Upper lobe of right lung (tissue), 1 donor: ENCODE measurements around the gene ZNF627. TPM values are rescaled to one million over a fixed set of nuclear protein-coding genes. Genes with fewer than 3 reads are reported as not detected.
"Not testable (repeated sequence)": the region's sequence is repeated elsewhere in the genome, so short reads cannot be mapped to it uniquely, and the experiment has no call there.

Experiments used
- ATAC-seq: fragments of 200-7000 bp; cut with Tn5 transposase; one replicate; pipeline ENCODE4 v1.9.1; 2020; ENCODE audit warnings: mild to moderate bottlenecking, moderate library complexity
- DNase-seq: peaks from one replicate; pipeline ENCODE4 v3.0.0-alpha.2; 2020
- H3K27ac ChIP-seq: fragments of 200-600 bp; one replicate; pipeline ENCODE4 v1.8.0; 2022
- H3K27me3 ChIP-seq: fragments of 200-600 bp; one replicate; pipeline ENCODE4 v1.8.0; 2022; ENCODE audit warnings: mild to moderate bottlenecking
- H3K36me3 ChIP-seq: fragments of 200-600 bp; one replicate; pipeline ENCODE4 v1.8.0; 2022
- H3K4me1 ChIP-seq: fragments of 200-600 bp; one replicate; pipeline ENCODE4 v1.8.0; 2022
- H3K4me3 ChIP-seq: fragments of 200-600 bp; one replicate; pipeline ENCODE4 v1.8.0; 2022; ENCODE audit warnings: mild to moderate bottlenecking
- H3K9me3 ChIP-seq: fragments of 200-600 bp; one replicate; pipeline ENCODE4 v1.8.0; 2022
- intact Hi-C: fragments of 100-400 bp; cut with DNase I; formaldehyde crosslinking; loops from one replicate; pipeline ENCODE4 v1.11.0; 2022
- total RNA-seq: library from RNA; stranded (reverse); fragmentation: NEBNext Ultra II Directional; extraction: Animal tissue kit (Norgen Biotek cat#: 25700); gene quantifications from one replicate; pipeline ENCODE4 v1.2.1, GENCODE V29; 2021
- TF ChIP-seq, protein P1 (sequence below): fragments of 200-600 bp; IDR thresholded peaks from one replicate; pipeline ENCODE4 v1.8.0; 2022; ENCODE audit warnings: antibody characterized with exemption
- donor health status: DM: no; HTN: yes; CAD: no; lungs with severe emphysema.

The ZNF627 gene
- total RNA-seq, 1 donor from 2014 or later, result 11.6 TPM

DNA sequence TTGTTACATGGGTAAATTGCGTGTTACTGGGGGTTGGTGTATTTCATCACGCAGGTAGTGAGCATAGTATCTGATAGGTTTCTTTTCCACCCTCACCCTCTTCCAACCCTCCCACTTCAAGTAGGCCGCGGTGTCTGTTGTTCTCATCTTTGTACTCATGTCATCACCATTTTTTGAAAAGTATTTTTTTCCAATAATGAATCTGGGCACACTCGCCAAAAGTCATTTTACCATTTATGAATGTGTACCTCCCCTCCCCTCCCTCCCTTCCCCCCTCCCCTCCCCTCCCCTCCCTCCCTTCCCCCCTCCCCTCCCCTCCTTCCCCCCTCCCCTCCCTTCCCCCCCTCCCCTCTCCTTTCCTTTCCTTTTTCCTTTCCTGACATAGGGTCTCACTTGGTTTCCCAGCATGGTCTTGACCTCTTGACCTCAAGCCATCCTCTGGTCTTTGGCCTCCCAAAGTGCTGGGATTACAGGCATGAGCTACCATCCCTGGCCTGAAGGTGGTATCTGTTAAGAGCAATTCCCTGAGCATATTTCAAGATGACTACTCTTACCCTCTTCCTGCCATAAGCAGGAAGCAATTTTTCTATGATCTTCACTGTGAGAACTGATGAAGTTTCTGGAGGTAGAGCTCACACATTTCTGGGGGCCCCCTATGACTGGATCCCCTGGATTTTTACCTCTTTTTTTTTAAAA, 15.7 kb downstream of the ZNF627 start:
- TF ChIP-seq, protein P1, sequence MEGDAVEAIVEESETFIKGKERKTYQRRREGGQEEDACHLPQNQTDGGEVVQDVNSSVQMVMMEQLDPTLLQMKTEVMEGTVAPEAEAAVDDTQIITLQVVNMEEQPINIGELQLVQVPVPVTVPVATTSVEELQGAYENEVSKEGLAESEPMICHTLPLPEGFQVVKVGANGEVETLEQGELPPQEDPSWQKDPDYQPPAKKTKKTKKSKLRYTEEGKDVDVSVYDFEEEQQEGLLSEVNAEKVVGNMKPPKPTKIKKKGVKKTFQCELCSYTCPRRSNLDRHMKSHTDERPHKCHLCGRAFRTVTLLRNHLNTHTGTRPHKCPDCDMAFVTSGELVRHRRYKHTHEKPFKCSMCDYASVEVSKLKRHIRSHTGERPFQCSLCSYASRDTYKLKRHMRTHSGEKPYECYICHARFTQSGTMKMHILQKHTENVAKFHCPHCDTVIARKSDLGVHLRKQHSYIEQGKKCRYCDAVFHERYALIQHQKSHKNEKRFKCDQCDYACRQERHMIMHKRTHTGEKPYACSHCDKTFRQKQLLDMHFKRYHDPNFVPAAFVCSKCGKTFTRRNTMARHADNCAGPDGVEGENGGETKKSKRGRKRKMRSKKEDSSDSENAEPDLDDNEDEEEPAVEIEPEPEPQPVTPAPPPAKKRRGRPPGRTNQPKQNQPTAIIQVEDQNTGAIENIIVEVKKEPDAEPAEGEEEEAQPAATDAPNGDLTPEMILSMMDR, result no peak
- ATAC-seq (no peak), DNase-seq (no peak)
- no peaks in the 10 kb centered on the region for H3K27me3 ChIP-seq
- peaks cover 31% of the 10 kb centered on the region for H3K36me3 ChIP-seq
- no peak overlapping the region for H3K4me3 ChIP-seq
- H3K27ac ChIP-seq, result no peak overlapping the region
- H3K4me1 ChIP-seq, result no peaks in the 10 kb centered on the region
- intact Hi-C loops, result no loop called here
- peaks cover 14% of the 10 kb centered on the region for H3K9me3 ChIP-seq

DNA sequence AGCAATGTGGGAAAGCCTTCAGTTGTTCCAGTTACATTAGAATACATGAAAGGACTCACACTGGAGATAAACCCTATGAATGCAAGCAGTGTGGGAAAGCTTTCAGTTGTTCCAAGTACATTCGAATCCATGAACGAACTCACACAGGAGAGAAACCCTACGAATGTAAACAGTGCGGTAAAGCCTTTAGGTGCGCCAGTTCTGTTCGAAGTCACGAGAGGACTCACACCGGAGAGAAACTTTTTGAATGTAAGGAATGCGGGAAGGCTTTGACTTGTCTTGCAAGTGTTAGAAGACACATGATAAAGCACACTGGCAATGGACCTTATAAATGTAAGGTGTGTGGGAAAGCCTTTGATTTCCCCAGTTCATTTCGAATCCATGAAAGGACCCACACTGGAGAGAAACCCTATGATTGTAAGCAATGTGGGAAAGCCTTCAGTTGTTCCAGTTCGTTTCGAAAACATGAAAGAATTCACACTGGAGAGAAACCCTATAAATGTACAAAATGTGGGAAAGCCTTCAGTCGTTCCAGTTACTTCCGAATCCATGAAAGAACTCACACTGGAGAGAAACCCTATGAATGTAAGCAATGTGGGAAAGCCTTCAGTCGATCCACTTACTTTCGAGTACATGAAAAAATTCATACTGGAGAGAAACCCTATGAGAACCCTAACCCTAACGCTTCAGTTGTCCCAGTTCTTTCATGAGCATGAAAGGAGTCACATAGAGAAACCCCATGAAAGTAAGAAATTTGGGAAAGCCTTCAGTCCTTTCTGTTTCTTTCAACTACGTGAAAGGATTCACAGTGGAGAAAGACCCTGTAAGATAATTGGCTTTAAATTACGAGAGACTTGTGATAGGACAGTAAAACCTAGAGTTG, 20.1 kb downstream of the ZNF627 start:
- intact Hi-C loops, result no loop called here
- Histone ChIP-seq H3K4me3 (no peak overlapping the region), H3K27ac (no peak overlapping the region), H3K4me1 (no peaks in the 10 kb centered on the region), H3K9me3 (peaks cover 14% of the 10 kb centered on the region), H3K27me3 (no peaks in the 10 kb centered on the region), H3K36me3 (peaks cover 54% of the 10 kb centered on the region)
- ATAC-seq, result no peak
- no peak for DNase-seq
- TF ChIP-seq, protein P1, result no peak

DNA sequence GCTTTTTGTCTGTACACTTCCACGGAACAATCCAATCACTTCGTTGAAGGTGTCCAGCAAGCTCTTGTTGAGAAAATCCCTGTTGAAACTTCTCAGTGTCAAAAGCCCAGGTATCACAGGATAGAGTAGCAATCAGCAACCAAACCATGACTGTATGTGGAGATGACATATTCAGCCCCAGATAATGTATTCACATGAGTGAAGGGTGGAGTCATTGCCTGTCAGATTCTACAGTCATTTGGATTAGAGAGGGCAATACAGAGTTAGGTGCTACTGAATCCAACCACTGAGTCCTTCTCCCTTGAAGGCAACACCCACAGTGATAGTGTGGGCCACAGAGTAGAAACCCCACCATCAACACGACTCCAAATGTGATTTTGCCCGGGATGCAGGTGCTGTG, 23.3 kb downstream of the ZNF627 start:
- Histone ChIP-seq H3K36me3 (peaks cover 48% of the 10 kb centered on the region), H3K27me3 (no peaks in the 10 kb centered on the region), H3K27ac (no peak overlapping the region), H3K4me1 (peaks cover 11% of the 10 kb centered on the region), H3K9me3 (peaks cover 14% of the 10 kb centered on the region), H3K4me3 (no peak overlapping the region)
- no peak for ATAC-seq
- DNase-seq, result no peak
- intact Hi-C loops, result no loop called here
- TF ChIP-seq, protein P1, result no peak

DNA sequence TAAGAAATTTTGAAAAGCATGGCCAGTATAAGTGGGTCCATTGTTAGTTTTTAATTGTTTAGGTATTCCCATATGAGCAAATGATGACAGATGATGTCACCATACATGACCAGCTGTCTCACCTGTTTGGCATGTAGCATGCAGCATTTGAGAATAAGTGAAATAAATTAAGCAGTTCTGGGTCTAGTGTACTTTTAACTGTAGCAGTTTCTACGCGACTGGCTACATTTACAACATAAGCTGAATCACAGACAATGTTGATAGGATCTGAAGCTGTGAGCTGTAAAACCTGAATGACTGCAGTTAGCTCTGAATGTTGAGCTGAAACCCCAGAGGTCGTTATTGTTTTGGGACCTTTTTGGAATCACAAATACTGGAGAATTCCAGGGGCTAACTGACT, 25.1 kb downstream of the ZNF627 start:
- intact Hi-C loops, H3K9me3 ChIP-seq, DNase-seq, H3K4me3 ChIP-seq, ATAC-seq, H3K27me3 ChIP-seq, H3K27ac ChIP-seq: not testable (repeated sequence)
- Histone ChIP-seq H3K4me1 (peaks cover 11% of the 10 kb centered on the region), H3K36me3 (peaks cover 29% of the 10 kb centered on the region)

DNA sequence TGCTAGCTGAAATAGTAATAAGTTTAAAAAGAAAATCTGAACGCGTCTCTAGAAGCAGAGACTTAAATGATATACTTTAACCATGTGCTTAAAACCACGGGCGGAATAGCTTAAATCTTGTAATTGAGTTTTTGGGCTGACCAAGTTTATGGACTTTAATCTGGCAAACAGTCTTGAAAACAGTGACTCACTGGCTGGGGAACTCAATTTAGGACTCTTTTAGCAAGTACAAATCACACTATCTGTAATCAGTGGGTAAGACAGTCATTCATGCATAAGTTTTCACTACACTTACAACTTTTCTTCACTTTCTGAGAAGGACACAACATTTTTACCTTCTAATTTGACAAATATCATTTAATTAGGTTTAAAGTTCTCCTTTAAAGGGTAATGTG, 26.8 kb downstream of the ZNF627 start:
- H3K9me3 ChIP-seq, result no peaks in the 10 kb centered on the region
- TF ChIP-seq, protein P1, result no peak
- peaks cover 11% of the 10 kb centered on the region for H3K4me1 ChIP-seq
- H3K4me3 ChIP-seq, result peak overlapping the region; percentile 42
- ATAC-seq (no peak), DNase-seq (no peak)
- no peaks in the 10 kb centered on the region for H3K27me3 ChIP-seq
- H3K27ac ChIP-seq, result no peak overlapping the region
- intact Hi-C loops, result no loop called here
- H3K36me3 ChIP-seq, result peaks cover 22% of the 10 kb centered on the region

DNA sequence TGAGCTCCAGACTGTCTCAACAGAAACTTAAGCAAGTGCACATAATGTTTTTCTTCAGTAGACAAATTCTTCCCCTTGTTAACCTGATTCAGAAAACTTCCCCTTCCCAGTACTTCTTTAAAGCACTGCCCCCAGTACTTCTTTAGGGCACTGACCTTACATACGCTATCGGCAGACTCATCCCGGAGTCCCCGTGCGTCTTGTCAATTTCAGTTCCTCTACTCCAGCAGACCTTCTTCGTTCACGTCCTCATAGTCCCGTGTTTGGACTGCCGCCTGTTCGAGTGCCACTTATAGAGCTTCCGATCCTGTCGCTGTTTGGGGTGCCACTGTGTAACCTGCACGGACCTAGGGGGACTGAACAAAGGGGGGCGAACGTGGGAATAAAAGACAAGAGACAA, 29.0 kb downstream of the ZNF627 start:
- Histone ChIP-seq H3K27ac (no peak overlapping the region), H3K9me3 (no peaks in the 10 kb centered on the region), H3K27me3 (no peaks in the 10 kb centered on the region), H3K4me1 (peaks cover 11% of the 10 kb centered on the region), H3K4me3 (no peak overlapping the region), H3K36me3 (peaks cover under 1% of the 10 kb centered on the region)
- ATAC-seq (peak; percentile 53), DNase-seq (no peak)
- intact Hi-C loops, result no loop called here
- TF ChIP-seq, protein P1, result no peak
